MM.1S (cell line): Measurements from ENCODE around the gene KRTAP5-9.

ENCODE experiments used
- DNase-seq: peaks from one replicate; pipeline ENCODE4 v3.0.0-alpha.2; 2015
- H2AFZ ChIP-seq: fragments of 300-600 bp; sonication (generic); 2 replicates; pipeline ENCODE4 v1.6.0; 2016; ENCODE audit warnings: antibody characterized with exemption, low read length
- H3F3A ChIP-seq: fragments of 300-600 bp; sonication (generic); 2 replicates; pipeline ENCODE4 v1.6.1; 2016; ENCODE audit warnings: mild to moderate bottlenecking, antibody characterized with exemption, low read length, moderate library complexity, mixed read lengths; ENCODE audit not compliant: insufficient read depth
- H3K27ac ChIP-seq: fragments of 300-600 bp; sonication (generic); 2 replicates; pipeline ENCODE4 v1.5.1; 2016; ENCODE audit warnings: mild to moderate bottlenecking, low read length
- H3K27me3 ChIP-seq: fragments of 300-600 bp; sonication (generic); replicated peaks from 2 replicates; pipeline ENCODE4 v1.6.0; 2016; ENCODE audit warnings: low read length; ENCODE audit not compliant: insufficient read depth
- H3K36me3 ChIP-seq: fragments of 300-600 bp; sonication (generic); replicated peaks from 2 replicates; pipeline ENCODE4 v1.6.1; 2016; ENCODE audit warnings: mild to moderate bottlenecking, low read length, mixed read lengths; ENCODE audit not compliant: insufficient read depth
- H3K4me1 ChIP-seq: fragments of 300-600 bp; sonication (generic); 2 replicates; pipeline ENCODE4 v1.6.1; 2016; ENCODE audit warnings: low read length, mixed read lengths
- H3K4me2 ChIP-seq: fragments of 300-600 bp; sonication (generic); 2 replicates; pipeline ENCODE4 v1.6.0; 2016; ENCODE audit warnings: low read depth, low read length
- H3K4me3 ChIP-seq: fragments of 300-600 bp; sonication (generic); 2 replicates; pipeline ENCODE4 v1.5.1; 2016; ENCODE audit warnings: low read length, mixed read lengths
- H3K79me2 ChIP-seq: fragments of 300-600 bp; sonication (generic); 2 replicates; pipeline ENCODE4 v1.6.1; 2016; ENCODE audit warnings: mixed run types, low read length, mixed read lengths
- H3K9ac ChIP-seq: fragments of 300-600 bp; sonication (generic); 2 replicates; pipeline ENCODE4 v1.6.1; 2016; ENCODE audit warnings: low read length, mixed read lengths
- H3K9me2 ChIP-seq: fragments of 300-600 bp; sonication (generic); replicated peaks from 2 replicates; pipeline ENCODE4 v1.6.1; 2016; ENCODE audit warnings: mild to moderate bottlenecking, low read length, mixed read lengths; ENCODE audit not compliant: insufficient read depth
- H3K9me3 ChIP-seq: fragments of 300-600 bp; sonication (generic); replicated peaks from 2 replicates; pipeline ENCODE4 v1.6.1; 2016; ENCODE audit warnings: mild to moderate bottlenecking, low read length, mixed read lengths; ENCODE audit not compliant: insufficient read depth
- H4K20me1 ChIP-seq: fragments of 300-600 bp; sonication (generic); 2 replicates; pipeline ENCODE4 v1.6.1; 2016; ENCODE audit warnings: mild to moderate bottlenecking, low read length, moderate library complexity, mixed read lengths; ENCODE audit not compliant: insufficient read depth
- EZH2 ChIP-seq: fragments of 300-600 bp; sonication (generic); optimal IDR thresholded peaks from 2 replicates; pipeline ENCODE3; 2017; ENCODE audit warnings: low read depth, mild to moderate bottlenecking, antibody characterized with exemption, low read length, mixed read lengths
- EZH2phosphoT487 ChIP-seq: fragments of 300-600 bp; sonication (generic); IDR thresholded peaks from 2 replicates; pipeline ENCODE4 v1.6.1; 2018; ENCODE audit warnings: antibody characterized with exemption, low read length
- TF ChIP-seq, protein P1 (sequence below): fragments of 300-600 bp; sonication (generic); IDR thresholded peaks from 2 replicates; pipeline ENCODE4 v1.5.1; 2016; ENCODE audit warnings: antibody characterized with exemption, low read length, mixed read lengths

Gene KRTAP5-9

GRCh38 chr11:71500601-71501021, 47.6 kb upstream of the KRTAP5-9 start:
- Histone ChIP-seq H3K4me3 (no peak overlapping the region), H3F3A (no peaks in the 10 kb centered on the region), H2AFZ (no peak overlapping the region), H3K9me2 (no peaks in the 10 kb centered on the region), H3K4me2 (no peak overlapping the region), H3K9ac (no peak overlapping the region), H3K9me3 (no peaks in the 10 kb centered on the region), H4K20me1 (no peaks in the 10 kb centered on the region), H3K27me3 (no peaks in the 10 kb centered on the region), H3K27ac (no peak overlapping the region), H3K4me1 (peaks cover 5% of the 10 kb centered on the region), H3K36me3 (peaks cover 3% of the 10 kb centered on the region; the same call in 1 of the 2 replicates), H3K79me2 (no peaks in the 10 kb centered on the region)
- no peak for DNase-seq
- TF ChIP-seq, protein P1, sequence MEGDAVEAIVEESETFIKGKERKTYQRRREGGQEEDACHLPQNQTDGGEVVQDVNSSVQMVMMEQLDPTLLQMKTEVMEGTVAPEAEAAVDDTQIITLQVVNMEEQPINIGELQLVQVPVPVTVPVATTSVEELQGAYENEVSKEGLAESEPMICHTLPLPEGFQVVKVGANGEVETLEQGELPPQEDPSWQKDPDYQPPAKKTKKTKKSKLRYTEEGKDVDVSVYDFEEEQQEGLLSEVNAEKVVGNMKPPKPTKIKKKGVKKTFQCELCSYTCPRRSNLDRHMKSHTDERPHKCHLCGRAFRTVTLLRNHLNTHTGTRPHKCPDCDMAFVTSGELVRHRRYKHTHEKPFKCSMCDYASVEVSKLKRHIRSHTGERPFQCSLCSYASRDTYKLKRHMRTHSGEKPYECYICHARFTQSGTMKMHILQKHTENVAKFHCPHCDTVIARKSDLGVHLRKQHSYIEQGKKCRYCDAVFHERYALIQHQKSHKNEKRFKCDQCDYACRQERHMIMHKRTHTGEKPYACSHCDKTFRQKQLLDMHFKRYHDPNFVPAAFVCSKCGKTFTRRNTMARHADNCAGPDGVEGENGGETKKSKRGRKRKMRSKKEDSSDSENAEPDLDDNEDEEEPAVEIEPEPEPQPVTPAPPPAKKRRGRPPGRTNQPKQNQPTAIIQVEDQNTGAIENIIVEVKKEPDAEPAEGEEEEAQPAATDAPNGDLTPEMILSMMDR = no peak
- no peak for TF ChIP-seq EZH2phosphoT487
- no peak for TF ChIP-seq EZH2

- no peak overlapping the region for H3K27ac ChIP-seq
- no peaks in the 10 kb centered on the region for H3K9me2 ChIP-seq
- H3K27me3 ChIP-seq = no peaks in the 10 kb centered on the region
- H3K9me3 ChIP-seq = no peaks in the 10 kb centered on the region
- TF ChIP-seq EZH2 = no peak
- no peak for TF ChIP-seq EZH2phosphoT487
- TF ChIP-seq, protein P1 = no peak
- no peaks in the 10 kb centered on the region for H4K20me1 ChIP-seq
- no peaks in the 10 kb centered on the region for H3K79me2 ChIP-seq
- H3K4me1 ChIP-seq = peaks cover 5% of the 10 kb centered on the region
- no peaks in the 10 kb centered on the region for H3F3A ChIP-seq
- H3K9ac ChIP-seq = no peak overlapping the region
- no peak overlapping the region for H2AFZ ChIP-seq
- no peak overlapping the region for H3K4me3 ChIP-seq
- H3K36me3 ChIP-seq = peaks cover 3% of the 10 kb centered on the region; the same call in 1 of the 2 replicates
- DNase-seq = no peak
- no peak overlapping the region for H3K4me2 ChIP-seq
These were observed 46.9 kb upstream of the KRTAP5-9 start for GRCh38 chr11:71501071-71501985.

- peaks cover 5% of the 10 kb centered on the region for H3K4me1 ChIP-seq
- no peak for TF ChIP-seq EZH2
- TF ChIP-seq, protein P1 = no peak
- no peak for TF ChIP-seq EZH2phosphoT487
- H3K9me3 ChIP-seq = no peaks in the 10 kb centered on the region
- no peaks in the 10 kb centered on the region for H4K20me1 ChIP-seq
- no peak for DNase-seq
- no peak overlapping the region for H3K4me2 ChIP-seq
- H3K36me3 ChIP-seq = peaks cover 3% of the 10 kb centered on the region; the same call in 1 of the 2 replicates
- no peaks in the 10 kb centered on the region for H3F3A ChIP-seq
- no peak overlapping the region for H2AFZ ChIP-seq
- H3K27me3 ChIP-seq = no peaks in the 10 kb centered on the region
- no peak overlapping the region for H3K4me3 ChIP-seq
- H3K9ac ChIP-seq = no peak overlapping the region
- H3K79me2 ChIP-seq = no peaks in the 10 kb centered on the region
- H3K27ac ChIP-seq = no peak overlapping the region
- H3K9me2 ChIP-seq = no peaks in the 10 kb centered on the region
These were observed 46.2 kb upstream of the KRTAP5-9 start for GRCh38 chr11:71502026-71502425.
